ENCODE measurements around the gene PPP5C.
"Not testable (repeated sequence)": the region's sequence is repeated elsewhere in the genome, so short reads cannot be mapped to it uniquely, and the experiment has no call there.

PPP5C gene

DNA sequence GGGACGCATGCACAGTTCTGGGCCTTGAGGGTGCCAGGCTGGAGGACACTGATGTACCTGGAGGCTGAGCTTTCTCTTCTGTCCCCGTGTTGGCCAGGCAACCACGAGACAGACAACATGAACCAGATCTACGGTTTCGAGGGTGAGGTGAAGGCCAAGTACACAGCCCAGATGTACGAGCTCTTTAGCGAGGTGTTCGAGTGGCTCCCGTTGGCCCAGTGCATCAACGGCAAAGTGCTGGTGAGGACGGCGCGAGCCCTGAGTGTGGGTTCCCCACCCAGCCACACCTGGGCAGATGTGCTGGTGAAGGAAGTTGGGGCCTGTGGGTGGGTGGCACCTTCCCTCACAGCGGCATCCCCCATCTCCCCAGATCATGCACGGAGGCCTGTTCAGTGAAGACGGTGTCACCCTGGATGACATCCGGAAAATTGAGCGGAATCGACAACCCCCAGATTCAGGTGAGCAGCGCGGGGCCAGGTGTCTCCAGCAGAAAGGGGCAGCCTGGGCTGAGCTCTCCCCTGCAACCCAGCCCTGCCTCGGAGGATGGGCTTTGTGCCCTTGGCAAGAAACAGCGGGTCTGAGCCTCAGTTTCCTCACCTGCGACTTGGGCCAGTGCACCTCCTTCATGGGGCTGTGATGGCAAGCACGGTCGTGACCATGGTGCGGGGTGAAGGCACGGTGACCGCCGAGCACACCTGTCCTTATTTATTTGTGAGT is 40.3 kb downstream of the PPP5C start:
- DNase-seq (ENCODE audit: low read depth) = no peak

- DNase-seq (ENCODE audit: low read depth) = no peak
These were observed 40.8 kb downstream of the PPP5C start for GRCh38 chr19:46387713-46388130.

DNA sequence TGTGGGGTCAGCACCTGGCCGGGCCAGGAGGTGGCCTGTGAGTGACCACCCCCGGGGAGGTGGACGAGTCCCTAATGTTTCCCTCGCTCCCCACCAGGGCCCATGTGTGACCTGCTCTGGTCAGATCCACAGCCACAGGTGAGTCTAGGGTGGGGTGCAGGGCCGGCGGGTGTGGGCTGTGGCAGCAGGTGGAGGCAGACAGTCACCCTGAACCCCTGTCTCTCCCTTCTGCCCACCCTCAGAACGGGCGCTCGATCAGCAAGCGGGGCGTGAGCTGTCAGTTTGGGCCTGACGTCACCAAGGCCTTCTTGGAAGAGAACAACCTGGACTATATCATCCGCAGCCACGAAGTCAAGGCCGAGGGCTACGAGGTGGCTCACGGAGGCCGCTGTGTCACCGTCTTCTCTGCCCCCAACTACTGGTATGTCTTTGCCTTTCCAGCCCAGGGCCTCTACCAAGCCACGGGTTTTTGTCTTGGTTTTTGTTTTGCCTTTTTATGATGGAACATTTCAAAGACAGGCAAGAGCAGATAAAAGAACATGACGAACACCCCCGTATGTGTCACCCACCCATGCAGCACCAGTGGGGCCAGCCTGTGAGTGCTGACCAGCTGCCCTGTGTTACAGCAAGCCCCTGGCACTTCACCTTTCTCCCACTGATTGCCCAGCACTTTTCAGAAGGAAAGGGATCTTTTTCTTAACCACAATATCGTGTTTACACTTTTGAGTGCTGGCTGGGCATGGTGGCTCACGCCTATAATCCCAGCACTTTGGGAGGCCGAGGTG is 41.6 kb downstream of the PPP5C start:
- no peak for DNase-seq (ENCODE audit: low read depth)

- no peak for DNase-seq (ENCODE audit: low read depth)
These were observed 43.4 kb downstream of the PPP5C start for GRCh38 chr19:46390121-46390858.

GRCh38 chr19:46390866-46391265 is 44.0 kb downstream of the PPP5C start:
- DNase-seq (ENCODE audit: low read depth) = no peak

- DNase-seq (ENCODE audit: low read depth) = no peak
These were observed 44.7 kb downstream of the PPP5C start for GRCh38 chr19:46391296-46392251.

GRCh38 chr19:46392252-46392801 is 45.4 kb downstream of the PPP5C start:
- no peak for DNase-seq (ENCODE audit: low read depth)

GRCh38 chr19:46392837-46393236 is 46.0 kb downstream of the PPP5C start:
- DNase-seq (ENCODE audit: low read depth) = no peak

DNA sequence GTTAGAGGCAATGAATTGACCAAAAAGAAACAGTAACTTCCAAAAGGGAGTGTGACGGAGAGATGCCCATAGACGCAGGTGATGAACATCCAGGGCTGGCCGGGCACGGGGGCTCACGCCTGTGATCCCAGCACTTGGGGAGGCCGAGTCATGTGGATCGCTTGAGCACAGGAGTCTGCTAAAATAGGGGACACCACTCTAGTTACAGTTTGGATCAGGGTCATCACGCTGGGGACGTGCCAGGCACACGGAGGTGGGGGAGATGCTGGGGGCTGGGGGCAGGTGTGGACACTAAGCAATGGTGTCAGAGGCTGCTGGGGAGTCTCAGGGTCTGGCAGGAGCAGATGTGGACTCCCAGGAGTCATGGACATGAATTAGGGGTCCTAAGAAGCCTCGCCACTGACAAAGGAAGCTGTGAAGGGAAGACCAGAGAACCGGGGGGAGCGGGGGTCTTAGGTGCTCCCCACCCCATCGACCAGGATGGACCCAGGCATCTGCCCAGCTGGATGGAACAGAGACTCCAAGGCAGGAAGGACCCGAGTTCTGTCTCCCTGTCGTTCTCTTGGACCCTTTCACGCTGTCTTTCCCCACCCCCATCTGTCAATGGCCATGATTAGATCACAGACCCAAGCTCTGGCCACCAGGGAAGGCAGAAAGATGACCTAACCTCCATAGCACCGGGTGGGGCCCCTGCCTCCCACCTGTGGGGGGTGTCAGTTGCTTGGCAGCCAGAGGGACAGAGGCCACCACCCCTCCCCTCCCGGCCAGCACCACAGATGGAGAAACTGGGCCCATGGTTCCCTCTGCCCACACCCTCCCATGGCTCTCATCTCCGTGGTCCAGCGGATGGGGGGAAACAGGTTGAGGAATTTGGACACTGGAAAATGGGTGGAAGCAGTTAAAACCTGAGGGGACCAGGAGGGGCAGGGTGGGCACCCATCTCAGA is 46.8 kb downstream of the PPP5C start:
- no peak for DNase-seq (ENCODE audit: low read depth)

- DNase-seq (ENCODE audit: low read depth) = no peak
These were observed 47.5 kb downstream of the PPP5C start for GRCh38 chr19:46394402-46394797.

GRCh38 chr19:46397801-46398479 is 51.1 kb downstream of the PPP5C start:
- not testable (repeated sequence) for DNase-seq (ENCODE audit: low read depth)

DNA sequence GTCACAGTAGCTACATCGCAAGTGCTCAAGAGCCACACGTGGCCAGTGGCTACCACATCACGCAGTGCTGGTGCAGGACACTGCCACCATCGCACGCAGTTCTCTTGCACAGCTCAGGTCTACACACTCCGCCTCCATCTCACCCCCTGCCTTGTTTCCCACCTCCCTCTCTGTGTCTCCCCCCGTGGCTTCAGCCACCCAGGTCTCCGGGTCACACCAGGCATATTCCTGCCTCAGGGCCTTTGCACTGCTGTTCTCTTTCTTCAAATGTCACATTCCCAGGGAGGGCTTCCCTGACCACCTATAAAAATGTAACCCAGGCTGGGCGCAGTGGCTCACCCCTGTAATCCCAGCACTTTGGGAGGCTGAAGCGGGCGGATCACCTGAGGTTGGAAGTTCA is 55.8 kb downstream of the PPP5C start:
- DNase-seq (ENCODE audit: low read depth) = no peak

DNA sequence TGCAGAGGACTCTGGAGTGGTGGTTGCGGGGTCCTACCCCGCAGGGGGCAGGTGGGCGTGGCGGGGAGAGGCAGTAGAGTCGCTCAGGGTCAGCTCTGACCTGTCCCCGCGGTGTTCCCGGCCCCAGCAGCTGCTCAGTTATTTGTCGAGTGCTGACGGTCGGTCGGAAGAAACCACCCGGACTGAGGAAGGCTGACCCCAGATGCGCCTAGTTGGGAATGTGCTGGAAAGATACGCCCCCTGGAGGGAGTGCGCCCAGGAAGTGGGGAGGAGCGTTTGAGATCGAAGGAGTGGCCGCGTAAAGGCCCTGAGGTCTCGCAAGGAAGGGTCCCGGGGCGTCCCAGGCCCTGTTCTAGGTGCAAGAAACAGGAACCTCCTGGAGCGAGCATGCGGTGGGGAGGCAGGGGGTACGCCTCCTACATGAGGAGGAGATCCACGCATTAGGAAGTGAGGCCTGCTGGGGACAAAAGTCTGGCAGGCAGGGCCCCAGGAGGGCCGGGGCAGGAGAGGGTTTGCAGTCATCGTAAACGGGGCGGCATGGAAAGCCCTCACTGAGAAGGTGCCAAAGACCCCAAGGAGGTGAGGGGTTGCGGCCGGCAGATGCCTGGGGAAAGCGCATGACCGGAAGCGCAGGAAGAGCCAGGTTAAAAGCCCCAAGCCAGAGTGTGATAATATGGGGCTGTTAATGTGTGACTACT is 57.3 kb downstream of the PPP5C start:
- no peak for DNase-seq (ENCODE audit: low read depth)

GRCh38 chr19:46404753-46405468 is 58.0 kb downstream of the PPP5C start:
- no peak for DNase-seq (ENCODE audit: low read depth)

- DNase-seq (ENCODE audit: low read depth) = no peak
These were observed 60.1 kb downstream of the PPP5C start for GRCh38 chr19:46406976-46407375.

GRCh38 chr19:46407856-46408663 is 61.2 kb downstream of the PPP5C start:
- DNase-seq (ENCODE audit: low read depth) = no peak

DNA sequence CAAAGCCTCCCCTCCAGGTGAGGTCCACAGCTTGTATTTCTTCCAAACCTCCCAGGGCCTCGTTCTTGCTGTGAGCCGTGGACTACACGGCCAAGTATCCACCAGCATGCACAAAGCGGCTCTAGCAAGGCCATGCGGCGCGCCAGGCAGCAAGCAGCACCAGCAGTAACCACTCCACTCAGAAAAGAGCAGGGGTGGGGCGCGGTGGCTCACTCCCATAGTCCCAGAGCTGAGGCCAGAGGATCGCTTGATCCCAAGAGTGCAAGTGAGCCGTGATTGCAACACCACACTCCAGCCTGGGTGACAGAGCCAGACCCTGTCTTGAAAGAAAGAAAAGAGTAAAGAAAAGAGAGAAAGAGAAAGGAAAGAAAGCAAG is 61.8 kb downstream of the PPP5C start:
- DNase-seq (ENCODE audit: low read depth) = no peak

- DNase-seq (ENCODE audit: low read depth) = no peak
These were observed 62.3 kb downstream of the PPP5C start for GRCh38 chr19:46409191-46409590.
